Sigmoid colon (tissue), 4 donors: ENCODE results near the gene PUSL1.

Experiments
- EP300 ChIP-seq, 4 donors: sonication (generic); formaldehyde crosslinking; IDR thresholded peaks; one replicate each; pipeline ENCODE4 v1.6.1; 2017; ENCODE audit warnings: antibody characterized with exemption in 4 of 4
- POLR2A ChIP-seq, 2 donors: fragments of 450-650 bp; IDR thresholded peaks; one replicate each; pipeline ENCODE4 v1.6.1; 2016; ENCODE audit warnings: antibody characterized with exemption in 2 of 2, mild to moderate bottlenecking in 2 of 2, moderate library complexity in 2 of 2
- POLR2AphosphoS5 ChIP-seq, 4 donors: sonication (generic); formaldehyde crosslinking; IDR thresholded peaks; one replicate each; pipeline ENCODE4 v1.6.1; 2017; ENCODE audit warnings: antibody characterized with exemption in 4 of 4
- TF ChIP-seq, protein P1 (sequence below), 4 experiments: fragments of 450-650 bp in 3 of 4; fragments of 200-600 bp in 1 of 4; IDR thresholded peaks; one replicate each; pipeline ENCODE4 v1.5.1; 2016 to 2019; ENCODE audit warnings: antibody characterized with exemption in 4 of 4, mild to moderate bottlenecking in 3 of 4, moderate library complexity in 2 of 4

DNA sequence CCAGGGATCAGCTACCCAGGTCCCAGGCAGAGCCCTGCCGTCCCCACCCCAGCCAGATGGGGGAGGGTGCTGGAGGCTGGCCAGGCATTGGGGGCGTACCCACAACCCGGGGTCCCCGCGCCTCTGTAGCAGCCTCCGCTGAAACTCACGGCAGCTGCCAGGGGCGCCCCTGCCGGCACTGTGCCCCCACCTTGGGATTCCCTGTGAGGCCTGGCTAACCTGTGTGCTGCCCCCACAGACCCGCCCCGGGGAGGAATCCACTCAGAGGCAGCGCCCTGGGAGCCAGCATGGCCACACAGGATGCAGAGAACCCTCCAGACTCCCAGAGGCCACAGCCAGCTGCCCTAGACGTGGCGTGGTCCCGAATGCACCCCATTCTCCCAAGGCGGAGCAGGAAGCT, 37.0 kb downstream of the PUSL1 start:
- TF ChIP-seq POLR2A (IDR thresholded peaks at IDR 0.05) (no peak), POLR2AphosphoS5 (IDR thresholded peaks at IDR 0.05) (no peak), EP300 (IDR thresholded peaks at IDR 0.05) (no peak)
- TF ChIP-seq, protein P1, sequence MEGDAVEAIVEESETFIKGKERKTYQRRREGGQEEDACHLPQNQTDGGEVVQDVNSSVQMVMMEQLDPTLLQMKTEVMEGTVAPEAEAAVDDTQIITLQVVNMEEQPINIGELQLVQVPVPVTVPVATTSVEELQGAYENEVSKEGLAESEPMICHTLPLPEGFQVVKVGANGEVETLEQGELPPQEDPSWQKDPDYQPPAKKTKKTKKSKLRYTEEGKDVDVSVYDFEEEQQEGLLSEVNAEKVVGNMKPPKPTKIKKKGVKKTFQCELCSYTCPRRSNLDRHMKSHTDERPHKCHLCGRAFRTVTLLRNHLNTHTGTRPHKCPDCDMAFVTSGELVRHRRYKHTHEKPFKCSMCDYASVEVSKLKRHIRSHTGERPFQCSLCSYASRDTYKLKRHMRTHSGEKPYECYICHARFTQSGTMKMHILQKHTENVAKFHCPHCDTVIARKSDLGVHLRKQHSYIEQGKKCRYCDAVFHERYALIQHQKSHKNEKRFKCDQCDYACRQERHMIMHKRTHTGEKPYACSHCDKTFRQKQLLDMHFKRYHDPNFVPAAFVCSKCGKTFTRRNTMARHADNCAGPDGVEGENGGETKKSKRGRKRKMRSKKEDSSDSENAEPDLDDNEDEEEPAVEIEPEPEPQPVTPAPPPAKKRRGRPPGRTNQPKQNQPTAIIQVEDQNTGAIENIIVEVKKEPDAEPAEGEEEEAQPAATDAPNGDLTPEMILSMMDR (IDR thresholded peaks at IDR 0.05), result no peak
